Transverse colon (tissue), 4 donors: Measurements from ENCODE around the gene KCNJ9. TPM values are rescaled to one million over a fixed set of nuclear protein-coding genes. Genes with fewer than 3 reads are reported as not detected.

Experiments
- DNase-seq: peaks from one replicate; pipeline ENCODE4 v3.0.0-alpha.2; 2019
- H3K27ac ChIP-seq, 4 donors: fragments of 200-600 bp; sonication (generic); 2 replicates each; pipeline ENCODE4 v1.5.1; 2016 to 2018; ENCODE audit warnings: inconsistent platforms in 4 of 4
- H3K27me3 ChIP-seq: fragments of 200-600 bp; sonication (generic); 2 replicates; pipeline ENCODE4 v1.5.1; 2017; ENCODE audit warnings: inconsistent platforms
- H3K36me3 ChIP-seq, 4 donors: fragments of 200-600 bp; sonication (generic); 2 replicates each; pipeline ENCODE4 v1.5.1; 2017 to 2019; ENCODE audit warnings: inconsistent platforms in 4 of 4
- H3K4me1 ChIP-seq, 4 donors: fragments of 200-600 bp; sonication (generic); 2 replicates each; pipeline ENCODE4 v1.5.1; 2017 to 2020; ENCODE audit warnings: inconsistent platforms in 4 of 4
- H3K4me3 ChIP-seq, 4 donors: fragments of 200-600 bp; sonication (generic); 1 replicate in 1 of 4; 2 replicates in 3 of 4; pipeline versions ENCODE4 v1.5.1 to v1.6.1; 2017 to 2019; ENCODE audit warnings: inconsistent platforms in 4 of 4
- H3K9me3 ChIP-seq, 2 donors: fragments of 200-600 bp; sonication (generic); 2 replicates each; pipeline ENCODE4 v1.5.1; 2017 to 2019; ENCODE audit warnings: inconsistent platforms in 2 of 2
- EP300 ChIP-seq: sonication (generic); formaldehyde crosslinking; IDR thresholded peaks from one replicate; pipeline ENCODE4 v1.6.1; 2017; ENCODE audit warnings: antibody characterized with exemption, low read depth
- POLR2A ChIP-seq: fragments of 450-650 bp; IDR thresholded peaks from one replicate; pipeline ENCODE4 v1.6.1; 2016; ENCODE audit warnings: antibody characterized with exemption, mild to moderate bottlenecking, moderate library complexity
- POLR2AphosphoS5 ChIP-seq, 3 donors: sonication (generic); formaldehyde crosslinking; IDR thresholded peaks; one replicate each; pipeline ENCODE4 v1.6.1; 2016; ENCODE audit warnings: antibody characterized with exemption in 3 of 3
- WGBS, 2 donors: methylation state at CpG; one replicate each; pipeline ENCODE4 v1.1.5; 2018; ENCODE audit warnings: low coverage in 1 of 2; 5-methylcytosine and 5-hydroxymethylcytosine counted together
- in situ Hi-C, 4 donors: fragments of 200-750 bp; cut with MboI; loops; one replicate each; pipeline versions ENCODE4 v1.15.0 to v1.15.1; 2017; ENCODE audit warnings: low sequenced_read_pairs in 3 of 4, low pct_ligation_motif_present in 1 of 4, low pct_unique_long_range_greater_than_20kb in 1 of 4
- intact Hi-C: fragments of 100-400 bp; cut with DNase I; formaldehyde crosslinking; loops from one replicate; pipeline ENCODE4 v1.15.1; 2023; ENCODE audit warnings: low total_unique reads
- total RNA-seq, 4 donors: library from RNA; depleted of rRNA; stranded (reverse); fragments of >200 nt; gene quantifications; one replicate each; pipeline ENCODE4 v1.1.0, GENCODE V29; 2016
- TF ChIP-seq, protein P1 (sequence below), 5 experiments: fragments of 200-600 bp in 3 of 5; fragments of 450-650 bp in 2 of 5; sonication (generic) in 3 of 5; IDR thresholded peaks; 1 replicate in 2 of 5; 2 replicates in 3 of 5; pipeline ENCODE4 v1.5.1; 2016 to 2017; ENCODE audit warnings: antibody characterized with exemption in 5 of 5, inconsistent platforms in 3 of 5, mild to moderate bottlenecking in 2 of 5, moderate library complexity in 1 of 5

The KCNJ9 gene
- total RNA-seq, 4 donors from 2014 or later: 0.27 TPM; not detected in 3

DNA sequence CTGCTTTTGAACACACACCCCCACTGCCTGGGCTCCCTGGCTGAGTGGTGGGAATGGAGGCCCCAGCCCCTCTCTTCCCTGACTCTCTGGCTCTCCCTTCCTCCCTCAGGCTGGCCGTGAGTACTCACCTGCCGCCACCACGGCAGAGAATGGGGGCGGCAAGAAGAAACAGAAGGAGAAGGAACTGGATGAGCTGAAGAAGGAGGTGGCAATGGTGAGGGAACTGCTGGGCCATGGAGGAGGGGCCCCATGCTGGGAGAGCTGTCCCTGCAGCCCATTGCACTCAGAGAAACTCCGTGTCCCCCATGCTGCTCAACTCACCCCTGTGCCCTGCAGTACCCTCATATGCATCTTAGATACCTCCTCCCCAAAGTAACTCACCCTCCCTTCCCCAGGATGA is 39.5 kb downstream of the KCNJ9 start:
- no peaks in the 10 kb centered on the region for H3K27me3 ChIP-seq
- in situ Hi-C loops (no loop called here), intact Hi-C loops (no loop called here)
- no peak overlapping the region for H3K4me3 ChIP-seq
- DNase-seq: no peak
- 90% methylated on average over 5 of the region's 5 CpGs; no CpG with 5 or more reads in 1 of the 2 donors for WGBS, 2 donors
- H3K27ac ChIP-seq: no peak overlapping the region
- no peaks in the 10 kb centered on the region for H3K9me3 ChIP-seq
- peaks cover 0 to 11% (median 6%) of the 10 kb centered on the region in 4 donors for H3K4me1 ChIP-seq
- TF ChIP-seq, protein P1, sequence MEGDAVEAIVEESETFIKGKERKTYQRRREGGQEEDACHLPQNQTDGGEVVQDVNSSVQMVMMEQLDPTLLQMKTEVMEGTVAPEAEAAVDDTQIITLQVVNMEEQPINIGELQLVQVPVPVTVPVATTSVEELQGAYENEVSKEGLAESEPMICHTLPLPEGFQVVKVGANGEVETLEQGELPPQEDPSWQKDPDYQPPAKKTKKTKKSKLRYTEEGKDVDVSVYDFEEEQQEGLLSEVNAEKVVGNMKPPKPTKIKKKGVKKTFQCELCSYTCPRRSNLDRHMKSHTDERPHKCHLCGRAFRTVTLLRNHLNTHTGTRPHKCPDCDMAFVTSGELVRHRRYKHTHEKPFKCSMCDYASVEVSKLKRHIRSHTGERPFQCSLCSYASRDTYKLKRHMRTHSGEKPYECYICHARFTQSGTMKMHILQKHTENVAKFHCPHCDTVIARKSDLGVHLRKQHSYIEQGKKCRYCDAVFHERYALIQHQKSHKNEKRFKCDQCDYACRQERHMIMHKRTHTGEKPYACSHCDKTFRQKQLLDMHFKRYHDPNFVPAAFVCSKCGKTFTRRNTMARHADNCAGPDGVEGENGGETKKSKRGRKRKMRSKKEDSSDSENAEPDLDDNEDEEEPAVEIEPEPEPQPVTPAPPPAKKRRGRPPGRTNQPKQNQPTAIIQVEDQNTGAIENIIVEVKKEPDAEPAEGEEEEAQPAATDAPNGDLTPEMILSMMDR (IDR thresholded peaks at IDR 0.05): no peak
- no peak for TF ChIP-seq POLR2AphosphoS5 (IDR thresholded peaks at IDR 0.05)
- no peak for TF ChIP-seq POLR2A
- TF ChIP-seq EP300: no peak
- no peaks in the 10 kb centered on the region for H3K36me3 ChIP-seq

- Histone ChIP-seq H3K4me3 (no peak overlapping the region), H3K27ac (no peak overlapping the region), H3K4me1 (peaks cover 0 to 11% (median 6%) of the 10 kb centered on the region in 4 donors), H3K27me3 (no peaks in the 10 kb centered on the region), H3K9me3 (no peaks in the 10 kb centered on the region), H3K36me3 (no peaks in the 10 kb centered on the region)
- 89% methylated on average over 1 of the region's 1 CpG; no CpG with 5 or more reads in 1 of the 2 donors for WGBS, 2 donors
- TF ChIP-seq POLR2AphosphoS5 (IDR thresholded peaks at IDR 0.05) (no peak), POLR2A (no peak), EP300 (no peak)
- TF ChIP-seq, protein P1 (IDR thresholded peaks at IDR 0.05): no peak
- in situ Hi-C loops: no loop called here
- no peak for DNase-seq
- intact Hi-C loops: no loop called here
Observed at GRCh38 chr1:160121388-160121787, 40.0 kb downstream of the KCNJ9 start.

GRCh38 chr1:160122978-160123495 is 41.7 kb downstream of the KCNJ9 start:
- 80% methylated on average over 11 of the region's 16 CpGs; no CpG with 5 or more reads in 1 of the 2 donors for WGBS, 2 donors
- no peak overlapping the region for H3K4me3 ChIP-seq
- H3K36me3 ChIP-seq: no peaks in the 10 kb centered on the region
- H3K27ac ChIP-seq: no peak overlapping the region
- in situ Hi-C loops (no loop called here), intact Hi-C loops (no loop called here)
- H3K4me1 ChIP-seq: peaks cover 0 to 14% (median 8%) of the 10 kb centered on the region in 4 donors
- no peak for TF ChIP-seq POLR2AphosphoS5 (IDR thresholded peaks at IDR 0.05)
- TF ChIP-seq POLR2A: no peak
- TF ChIP-seq, protein P1 (IDR thresholded peaks at IDR 0.05): no peak
- TF ChIP-seq EP300: no peak
- no peaks in the 10 kb centered on the region for H3K9me3 ChIP-seq
- H3K27me3 ChIP-seq: no peaks in the 10 kb centered on the region
- no peak for DNase-seq

DNA sequence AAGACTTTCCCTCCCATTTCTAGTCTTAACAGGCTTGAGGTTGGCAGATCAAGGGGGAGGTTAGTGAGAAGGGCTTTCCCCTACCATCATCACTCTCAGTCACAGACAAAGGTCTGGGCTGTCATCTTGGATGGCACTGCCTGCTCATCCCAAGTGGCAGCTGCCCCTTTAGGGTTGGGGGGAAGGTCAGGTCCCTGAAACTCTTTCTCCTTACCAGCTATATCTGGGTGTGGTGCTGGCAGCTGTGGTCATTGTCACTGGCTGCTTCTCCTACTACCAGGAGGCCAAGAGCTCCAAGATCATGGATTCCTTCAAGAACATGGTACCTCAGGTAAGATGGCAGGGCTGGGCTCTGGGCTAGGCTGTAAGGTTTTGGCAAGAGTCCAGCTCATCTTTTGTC is 42.4 kb downstream of the KCNJ9 start:
- no peak for DNase-seq
- Histone ChIP-seq H3K27me3 (no peaks in the 10 kb centered on the region), H3K4me1 (peaks cover 0 to 13% (median 5%) of the 10 kb centered on the region in 4 donors), H3K9me3 (no peaks in the 10 kb centered on the region), H3K4me3 (no peak overlapping the region), H3K27ac (no peak overlapping the region), H3K36me3 (no peaks in the 10 kb centered on the region)
- TF ChIP-seq EP300: no peak
- TF ChIP-seq, protein P1 (IDR thresholded peaks at IDR 0.05): no peak
- no peak for TF ChIP-seq POLR2A
- no peak for TF ChIP-seq POLR2AphosphoS5 (IDR thresholded peaks at IDR 0.05)
- intact Hi-C loops (no loop called here), in situ Hi-C loops (no loop called here)
